Heart left ventricle (tissue), 16 donors: ENCODE results near the gene KIRREL3. TPM values are rescaled to one million over a fixed set of nuclear protein-coding genes. Genes with fewer than 3 reads are reported as not detected.

Experiments used
- ATAC-seq, 4 donors: fragments of 200-7000 bp; cut with Tn5 transposase; one replicate each; pipeline ENCODE4 v1.9.1; 2020 to 2022; ENCODE audit warnings: moderate library complexity in 4 of 4, mild to moderate bottlenecking in 3 of 4, moderate number of reproducible peaks in 1 of 4
- DNase-seq, 5 donors: peaks; one replicate each; pipeline ENCODE4 v3.0.0-alpha.2; 2020
- H3K27ac ChIP-seq, 12 donors: fragments of 200-600 bp; sonication (generic) in 4 of 12; one replicate each; pipeline versions ENCODE4 v1.5.0 to v1.8.0; 2016 to 2022; ENCODE audit warnings: mild to moderate bottlenecking in 2 of 12
- H3K27me3 ChIP-seq, 9 donors: fragments of 200-600 bp; sonication (generic) in 2 of 9; one replicate each; pipeline versions ENCODE4 v1.5.1 to v1.8.0; 2016 to 2022; ENCODE audit warnings: mild to moderate bottlenecking in 3 of 9
- H3K36me3 ChIP-seq, 9 donors: fragments of 200-600 bp; sonication (generic) in 2 of 9; one replicate each; pipeline versions ENCODE4 v1.5.0 to v1.8.0; 2018 to 2022; ENCODE audit warnings: mild to moderate bottlenecking in 2 of 9
- H3K4me1 ChIP-seq, 12 donors: fragments of 200-600 bp; sonication (generic) in 4 of 12; one replicate each; pipeline versions ENCODE4 v1.5.0 to v1.8.0; 2016 to 2022; ENCODE audit warnings: mild to moderate bottlenecking in 3 of 12
- H3K4me3 ChIP-seq, 12 donors: fragments of 200-600 bp; sonication (generic) in 4 of 12; one replicate each; pipeline versions ENCODE4 v1.5.0 to v1.8.0; 2017 to 2022; ENCODE audit warnings: mild to moderate bottlenecking in 9 of 12, moderate library complexity in 4 of 12
- H3K9me3 ChIP-seq, 12 donors: fragments of 200-600 bp; sonication (generic) in 4 of 12; one replicate each; pipeline versions ENCODE4 v1.5.0 to v1.8.0; 2016 to 2022; ENCODE audit warnings: mild to moderate bottlenecking in 1 of 12
- POLR2A ChIP-seq, 2 donors: fragments of 450-650 bp; IDR thresholded peaks; one replicate each; pipeline ENCODE4 v1.6.1; 2017; ENCODE audit warnings: antibody characterized with exemption in 2 of 2, mild to moderate bottlenecking in 2 of 2, moderate library complexity in 2 of 2
- WGBS, 4 donors: extraction: QIAGEN DNeasy Blood & Tissue Kit in 2 of 4; methylation state at CpG; one replicate each; pipeline versions ENCODE4 v1.1.5 to v1.1.7; 2013 to 2018; 5-methylcytosine and 5-hydroxymethylcytosine counted together
- intact Hi-C, 10 donors: fragments of 100-400 bp; cut with DNase I; formaldehyde crosslinking; loops; one replicate each; pipeline versions ENCODE4 v1.11.1 to v1.14.2; 2022
- polyA plus RNA-seq, 2 donors: library from polyadenylated mRNA; stranded (reverse); fragments of 200-250 nt; gene quantifications; one replicate each; pipeline ENCODE4 v1.2.3, GENCODE V29; 2013
- total RNA-seq, 9 donors: library from RNA; depleted of rRNA in 2 of 9; stranded (reverse); fragments of >200 nt in 2 of 9; fragmentation: NEBNext Ultra II Directional in 3 of 9; extraction: Animal tissue kit (Norgen Biotek cat#: 25700) in 3 of 9; gene quantifications; one replicate each; pipeline versions ENCODE4 v1.1.0 to v1.2.4, GENCODE V29; 2016 to 2023
- TF ChIP-seq, protein P1 (sequence below), 12 donors: fragments of 200-600 bp; sonication (generic) in 4 of 12; IDR thresholded peaks; one replicate each; pipeline versions ENCODE4 v1.5.0 to v1.8.0; 2018 to 2022; ENCODE audit warnings: antibody characterized with exemption in 12 of 12, mild to moderate bottlenecking in 5 of 12
- donor health status: ischemic (EF 13 %, LVEDD 7.1; RV severe dilation, severe dysfunction).
- donor health status: healthy with polysubstance abuse.
- donor health status: DM: no; HTN: yes; CAD: no.
- donor health status: DM: no; HTN: no; CAD: no.
- donor health status: ischemic (EF 25% LVEDD 6.9; RV normal size, moderate dysfunction).
- donor health status: ischemic (EF 25% LVEDD 5.7; RV mildly dilated, moderate dysfunction).
- donor health status: healthy.
- donor health status: DM: yes; HTN: yes; CAD: no.
- donor health status: ischemic (EF 35%, LVEDD 5.7; RV mildly dilated, moderate dysfunction).
- donor health status: nonischemic (EF 11% LVEDD 7.7; RV severe dilation, severe dysfunction).
- donor health status: DM: yes; HTN: yes; CAD: no.
- donor health status: PGD.
- donor health status: ischemic (EF 29% LVEDD 5.4; RV normal size, mild dysfunction).
- donor health status: nonischemic (EF 23%, LVEDD 6.1; RV moderate dilation, normal function).

The KIRREL3 gene
- total and polyA plus RNA-seq, 11 donors = 0.08 to 1.3 (median 0.27) TPM

GRCh38 chr11:126720539-126721235, 279.9 kb downstream of the KIRREL3 start:
- ATAC-seq = peak in 2 of 4 donors; percentile 25 to 36
- intact Hi-C loops = loop anchor here in 1 of 10 donors (10.0 kb wide), 1 partner anchor 264 kb away; no protein-coding TSS in a partner anchor
- TF ChIP-seq, protein P1, sequence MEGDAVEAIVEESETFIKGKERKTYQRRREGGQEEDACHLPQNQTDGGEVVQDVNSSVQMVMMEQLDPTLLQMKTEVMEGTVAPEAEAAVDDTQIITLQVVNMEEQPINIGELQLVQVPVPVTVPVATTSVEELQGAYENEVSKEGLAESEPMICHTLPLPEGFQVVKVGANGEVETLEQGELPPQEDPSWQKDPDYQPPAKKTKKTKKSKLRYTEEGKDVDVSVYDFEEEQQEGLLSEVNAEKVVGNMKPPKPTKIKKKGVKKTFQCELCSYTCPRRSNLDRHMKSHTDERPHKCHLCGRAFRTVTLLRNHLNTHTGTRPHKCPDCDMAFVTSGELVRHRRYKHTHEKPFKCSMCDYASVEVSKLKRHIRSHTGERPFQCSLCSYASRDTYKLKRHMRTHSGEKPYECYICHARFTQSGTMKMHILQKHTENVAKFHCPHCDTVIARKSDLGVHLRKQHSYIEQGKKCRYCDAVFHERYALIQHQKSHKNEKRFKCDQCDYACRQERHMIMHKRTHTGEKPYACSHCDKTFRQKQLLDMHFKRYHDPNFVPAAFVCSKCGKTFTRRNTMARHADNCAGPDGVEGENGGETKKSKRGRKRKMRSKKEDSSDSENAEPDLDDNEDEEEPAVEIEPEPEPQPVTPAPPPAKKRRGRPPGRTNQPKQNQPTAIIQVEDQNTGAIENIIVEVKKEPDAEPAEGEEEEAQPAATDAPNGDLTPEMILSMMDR (IDR thresholded peaks at IDR 0.05) = no peak
- TF ChIP-seq POLR2A (IDR thresholded peaks at IDR 0.05) = no peak
- Histone ChIP-seq H3K27me3 (peaks cover 0 to 7% (median 0%) of the 10 kb centered on the region in 9 donors), H3K27ac (no peak overlapping the region), H3K4me3 (no peak overlapping the region), H3K36me3 (no peaks in the 10 kb centered on the region), H3K9me3 (no peaks in the 10 kb centered on the region), H3K4me1 (peaks cover 0 to 6% (median 0%) of the 10 kb centered on the region in 12 donors)
- 48 to 66% (median 54%) methylated on average over 5 of the region's 5 CpGs for whole genome bisulfite sequencing, 4 donors
- no peak for DNase-seq

DNA sequence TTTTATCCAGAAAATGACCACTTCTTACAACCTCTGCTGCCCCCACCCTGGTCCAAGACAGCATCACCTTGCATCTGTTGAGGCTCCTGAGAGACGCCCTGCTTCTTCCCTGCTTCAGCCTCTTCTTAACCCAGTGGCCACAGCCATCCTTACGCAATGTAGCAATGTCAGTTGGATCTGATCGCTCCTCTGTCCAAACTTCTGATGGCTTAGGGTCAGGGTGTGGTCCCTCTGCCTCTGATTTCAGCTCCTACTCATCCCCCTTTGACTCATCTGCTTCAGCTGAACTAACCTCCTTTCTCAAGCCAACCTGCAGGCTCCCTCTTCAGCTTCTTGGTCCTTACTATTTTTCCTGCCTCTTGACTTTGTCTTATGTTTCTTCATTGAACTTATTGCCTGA, 280.8 kb downstream of the KIRREL3 start:
- DNase-seq (no peak), ATAC-seq (no peak)
- peaks cover 0 to 6% (median 0%) of the 10 kb centered on the region in 12 donors for H3K4me1 ChIP-seq
- no peaks in the 10 kb centered on the region for H3K9me3 ChIP-seq
- no peak overlapping the region for H3K4me3 ChIP-seq
- peaks cover 0 to 7% (median 0%) of the 10 kb centered on the region in 9 donors for H3K27me3 ChIP-seq
- no peak for TF ChIP-seq POLR2A (IDR thresholded peaks at IDR 0.05)
- TF ChIP-seq, protein P1 (IDR thresholded peaks at IDR 0.05) = no peak
- H3K27ac ChIP-seq = no peak overlapping the region
- 87 to 94% (median 90%) methylated on average over 3 of the region's 3 CpGs for WGBS, 4 donors
- no peaks in the 10 kb centered on the region for H3K36me3 ChIP-seq
- intact Hi-C loops = loop anchor here in 6 of 10 donors (5.0 to 10.0 kb wide), 3 partner anchors 265 to 623 kb away; no protein-coding TSS in a partner anchor

DNA sequence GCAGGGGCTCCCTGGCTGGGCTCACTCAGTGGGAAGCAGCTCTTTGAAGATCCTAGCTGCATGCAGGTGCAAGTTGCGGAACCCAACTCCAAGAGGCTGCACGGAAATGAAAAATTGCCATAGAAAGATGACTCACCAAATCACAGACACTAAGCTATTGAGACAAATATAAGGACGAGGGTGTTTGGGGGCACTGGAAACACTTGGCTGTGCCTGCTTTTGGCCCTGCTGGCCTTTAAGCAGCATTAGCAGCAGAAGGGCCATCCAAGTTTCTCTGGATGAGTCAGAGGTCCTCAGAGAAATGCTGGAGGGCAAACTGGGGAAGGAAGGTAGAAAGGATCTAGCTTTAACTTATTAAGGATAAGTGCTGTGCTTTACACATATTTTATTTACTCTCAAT, 282.3 kb downstream of the KIRREL3 start:
- 76 to 86% (median 81%) methylated on average over 3 of the region's 3 CpGs for whole genome bisulfite sequencing, 4 donors
- H3K4me1 ChIP-seq = peaks cover 0 to 6% (median 0%) of the 10 kb centered on the region in 12 donors
- no peak overlapping the region for H3K27ac ChIP-seq
- H3K4me3 ChIP-seq = no peak overlapping the region
- intact Hi-C loops = loop anchor here in 5 of 10 donors (5.0 to 10.0 kb wide), 3 partner anchors 267 to 624 kb away; no protein-coding TSS in a partner anchor
- no peaks in the 10 kb centered on the region for H3K9me3 ChIP-seq
- H3K36me3 ChIP-seq = no peaks in the 10 kb centered on the region
- peaks cover 0 to 8% (median 0%) of the 10 kb centered on the region in 9 donors for H3K27me3 ChIP-seq
- DNase-seq (no peak), ATAC-seq (no peak)
- TF ChIP-seq, protein P1 (IDR thresholded peaks at IDR 0.05) = no peak
- TF ChIP-seq POLR2A (IDR thresholded peaks at IDR 0.05) = no peak

DNA sequence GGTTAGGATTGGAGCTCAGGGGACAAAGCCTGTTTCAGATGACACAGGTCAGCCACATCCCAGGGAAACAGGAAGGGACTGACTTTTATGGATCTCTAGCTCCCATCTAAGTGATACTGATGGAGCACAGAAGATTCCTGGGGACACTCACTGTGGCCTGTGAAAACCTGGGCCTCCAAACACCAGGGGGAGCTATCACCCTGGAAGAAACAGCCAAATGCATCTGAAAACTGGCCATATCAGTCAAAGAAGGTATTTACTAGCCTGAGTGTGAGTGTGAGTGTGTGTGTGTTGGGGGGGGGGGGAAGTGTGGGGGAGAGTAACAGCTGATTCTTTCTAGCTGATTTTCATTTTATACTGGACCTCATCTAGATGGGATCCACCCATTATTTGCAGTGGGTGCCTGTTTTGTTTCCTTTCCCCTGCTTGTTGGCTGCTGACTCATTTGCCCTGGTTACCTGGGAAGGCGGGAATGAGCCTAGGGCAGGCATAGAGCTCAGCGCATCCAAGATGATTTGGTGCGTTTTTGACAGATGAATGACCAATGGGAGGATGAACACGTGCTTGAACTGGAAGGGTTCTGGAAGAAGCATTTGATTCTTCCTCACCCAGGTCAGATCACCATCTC, 284.0 kb downstream of the KIRREL3 start:
- H3K27me3 ChIP-seq = peaks cover 0 to 22% (median 4%) of the 10 kb centered on the region in 9 donors
- WGBS, 4 donors = 65 to 82% (median 69%) methylated on average over 4 of the region's 4 CpGs
- intact Hi-C loops = loop anchor here in 6 of 10 donors (1.0 to 10.0 kb wide), 5 partner anchors 268 to 626 kb away; no protein-coding TSS in a partner anchor

More for the DNA sequence above, 284.0 kb downstream of the KIRREL3 start:
- no peak overlapping the region for H3K27ac ChIP-seq
- H3K4me1 ChIP-seq = peaks cover 0 to 6% (median 0%) of the 10 kb centered on the region in 12 donors
- TF ChIP-seq POLR2A (IDR thresholded peaks at IDR 0.05) = no peak
- TF ChIP-seq, protein P1 (IDR thresholded peaks at IDR 0.05) = peak; percentile 10 to 53 (median 36)
- ATAC-seq (no peak), DNase-seq (no peak)
- no peaks in the 10 kb centered on the region for H3K9me3 ChIP-seq
- no peak overlapping the region for H3K4me3 ChIP-seq
- no peaks in the 10 kb centered on the region for H3K36me3 ChIP-seq
